ENCODE data around the gene SPOP.

SPOP gene

GRCh38 chr17:49635121-49635520 is 42.8 kb downstream of the SPOP start:
- Histone ChIP-seq H3K79me2 (ENCODE audit: insufficient read depth, low read length) (peaks cover 84% of the 10 kb centered on the region), H2AFZ (ENCODE audit: low read depth, low read length) (no peak overlapping the region), H3K4me1 (ENCODE audit: insufficient read depth, low read length) (no peaks in the 10 kb centered on the region), H3K27me3 (ENCODE audit: insufficient read depth, low read length, poor library complexity) (no peaks in the 10 kb centered on the region), H3K9me3 (ENCODE audit: insufficient read depth, low read length, severe bottlenecking) (no peaks in the 10 kb centered on the region), H3K27ac (ENCODE audit: low read length) (no peak overlapping the region), H4K20me1 (ENCODE audit: insufficient read depth, low read length) (peaks cover 22% of the 10 kb centered on the region; the same call in 1 of the 2 replicates), H3K36me3 (ENCODE audit: insufficient read depth, low read length) (peaks cover 14% of the 10 kb centered on the region), H3K9ac (ENCODE audit: low read depth, low read length) (no peak overlapping the region), H3K4me2 (ENCODE audit: insufficient read depth, low read length) (no peak overlapping the region), H3K4me3 (ENCODE audit: low read depth in 1 of 2, low read length in 2 of 2) (no peak overlapping the region)
- ATAC-seq (ENCODE audit: insufficient read depth, low read depth) = no peak
- DNase-seq = no peak
- no peak for TF ChIP-seq EZH2 (IDR thresholded peaks at IDR 0.05; ENCODE audit: borderline replicate concordance, low read depth, low read length, severe bottlenecking)
- no peak for TF ChIP-seq CTCF (IDR thresholded peaks at IDR 0.05; ENCODE audit: borderline replicate concordance, extremely low read depth, low read length, poor library complexity, severe bottlenecking)

- Histone ChIP-seq H3K4me3 (ENCODE audit: low read depth in 1 of 2, low read length in 2 of 2) (no peak overlapping the region), H3K9me3 (ENCODE audit: insufficient read depth, low read length, severe bottlenecking) (no peaks in the 10 kb centered on the region), H4K20me1 (ENCODE audit: insufficient read depth, low read length) (peaks cover 20% of the 10 kb centered on the region; the same call in 1 of the 2 replicates), H3K27me3 (ENCODE audit: insufficient read depth, low read length, poor library complexity) (no peaks in the 10 kb centered on the region), H3K4me1 (ENCODE audit: insufficient read depth, low read length) (no peaks in the 10 kb centered on the region), H2AFZ (ENCODE audit: low read depth, low read length) (no peak overlapping the region), H3K79me2 (ENCODE audit: insufficient read depth, low read length) (peaks cover 85% of the 10 kb centered on the region), H3K36me3 (ENCODE audit: insufficient read depth, low read length) (peaks cover 11% of the 10 kb centered on the region), H3K9ac (ENCODE audit: low read depth, low read length) (no peak overlapping the region), H3K27ac (ENCODE audit: low read length) (no peak overlapping the region), H3K4me2 (ENCODE audit: insufficient read depth, low read length) (no peak overlapping the region)
- DNase-seq (no peak), ATAC-seq (ENCODE audit: insufficient read depth, low read depth) (no peak)
- no peak for TF ChIP-seq CTCF (IDR thresholded peaks at IDR 0.05; ENCODE audit: borderline replicate concordance, extremely low read depth, low read length, poor library complexity, severe bottlenecking)
- no peak for TF ChIP-seq EZH2 (IDR thresholded peaks at IDR 0.05; ENCODE audit: borderline replicate concordance, low read depth, low read length, severe bottlenecking)
Measured at GRCh38 chr17:49634485-49634860, 43.4 kb downstream of the SPOP start.

- Histone ChIP-seq H3K4me1 (ENCODE audit: insufficient read depth, low read length) (no peaks in the 10 kb centered on the region), H3K27me3 (ENCODE audit: insufficient read depth, low read length, poor library complexity) (no peaks in the 10 kb centered on the region), H3K9me3 (ENCODE audit: insufficient read depth, low read length, severe bottlenecking) (no peaks in the 10 kb centered on the region), H3K4me3 (ENCODE audit: low read depth in 1 of 2, low read length in 2 of 2) (no peak overlapping the region), H4K20me1 (ENCODE audit: insufficient read depth, low read length) (peaks cover 20% of the 10 kb centered on the region; the same call in 1 of the 2 replicates), H3K36me3 (ENCODE audit: insufficient read depth, low read length) (peaks cover 11% of the 10 kb centered on the region), H3K79me2 (ENCODE audit: insufficient read depth, low read length) (peaks cover 85% of the 10 kb centered on the region), H3K27ac (ENCODE audit: low read length) (no peak overlapping the region), H3K4me2 (ENCODE audit: insufficient read depth, low read length) (no peak overlapping the region), H2AFZ (ENCODE audit: low read depth, low read length) (no peak overlapping the region), H3K9ac (ENCODE audit: low read depth, low read length) (no peak overlapping the region)
- DNase-seq = no peak
- ATAC-seq (ENCODE audit: insufficient read depth, low read depth) = no peak
- no peak for TF ChIP-seq CTCF (IDR thresholded peaks at IDR 0.05; ENCODE audit: borderline replicate concordance, extremely low read depth, low read length, poor library complexity, severe bottlenecking)
- no peak for TF ChIP-seq EZH2 (IDR thresholded peaks at IDR 0.05; ENCODE audit: borderline replicate concordance, low read depth, low read length, severe bottlenecking)
Measured at GRCh38 chr17:49633762-49634484, 44.0 kb downstream of the SPOP start.
